WTC11 (cell line): ENCODE results near the gene AKNAD1. TPM values are rescaled to one million over a fixed set of nuclear protein-coding genes. Genes with fewer than 3 reads are reported as not detected.

Source experiments
- ATAC-seq: fragments of 200-7000 bp; cut with Tn5 transposase; 2 replicates; pipeline ENCODE4 v1.10.0; 2021; ENCODE audit warnings: mild to moderate bottlenecking, moderate library complexity
- CTCF ChIA-PET: fragments of 300-600 bp; sonication (Branson Sonifier 250); formaldehyde crosslinking; loops from one replicate; lab custom pipeline; 2021; ENCODE audit warnings: antibody characterized with exemption; lab: Charles Lee
- POLR2A ChIA-PET: fragments of 350-600 bp; sonication (Branson Sonifier 250); formaldehyde crosslinking; loops from one replicate; lab custom pipeline; 2021; ENCODE audit warnings: antibody characterized with exemption; lab: Charles Lee
- DNase-seq: peaks from one replicate; pipeline ENCODE4 v3.0.0; 2021; ENCODE audit warnings: low spot score
- H3K27ac Mint-ChIP-seq: 2 replicates; pipeline ENCODE4 v1.8.0; 2021; ENCODE audit warnings: mixed read lengths
- H3K27me3 Mint-ChIP-seq: 2 replicates; pipeline ENCODE4 v1.8.0; 2021; ENCODE audit warnings: low read depth, mild to moderate bottlenecking, moderate library complexity, mixed read lengths
- H3K36me3 Mint-ChIP-seq: 2 replicates; pipeline ENCODE4 v1.8.0; 2021; ENCODE audit warnings: mixed read lengths
- H3K4me1 Mint-ChIP-seq: 2 replicates; pipeline ENCODE4 v1.8.0; 2022; ENCODE audit warnings: mixed read lengths
- H3K4me3 Mint-ChIP-seq: 2 replicates; pipeline ENCODE4 v1.8.0; 2021; ENCODE audit warnings: mild to moderate bottlenecking, moderate library complexity, mixed read lengths
- H3K9me3 Mint-ChIP-seq: 2 replicates; pipeline ENCODE4 v1.8.0; 2021; ENCODE audit warnings: mixed read lengths
- ATF1 ChIP-seq: sonication (generic); formaldehyde crosslinking; IDR thresholded peaks from 2 replicates; pipeline ENCODE4 v1.8.1; 2023; ENCODE audit warnings: mild to moderate bottlenecking, moderate library complexity, missing genetic modification reagents
- CTCF ChIP-seq: fragments of 200-600 bp; IDR thresholded peaks from 2 replicates; pipeline ENCODE4 v1.8.0; 2022; ENCODE audit warnings: antibody characterized with exemption
- ERG ChIP-seq: fragments of 250-450 bp; sonication (Bioruptor Pico); IDR thresholded peaks from 2 replicates; pipeline ENCODE4 v1.8.0; 2021; ENCODE audit warnings: mild to moderate bottlenecking
- FOXP4 ChIP-seq: sonication (generic); formaldehyde crosslinking; IDR thresholded peaks from 2 replicates; pipeline ENCODE4 v1.8.0; 2022; ENCODE audit warnings: mild to moderate bottlenecking, missing genetic modification reagents
- GABPB1 ChIP-seq: sonication (generic); formaldehyde crosslinking; IDR thresholded peaks from 2 replicates; pipeline ENCODE4 v1.8.1; 2023; ENCODE audit warnings: mild to moderate bottlenecking, missing genetic modification reagents
- IRF1 ChIP-seq: sonication (generic); formaldehyde crosslinking; IDR thresholded peaks from 2 replicates; pipeline ENCODE4 v1.8.0; 2023; ENCODE audit warnings: missing genetic modification reagents
- IRF2 ChIP-seq: sonication (generic); formaldehyde crosslinking; IDR thresholded peaks from 2 replicates; pipeline ENCODE4 v1.8.0; 2022; ENCODE audit warnings: low read depth, missing genetic modification reagents, borderline replicate concordance
- NR2C2 ChIP-seq: sonication (generic); formaldehyde crosslinking; IDR thresholded peaks from 2 replicates; pipeline ENCODE4 v1.8.0; 2022; ENCODE audit warnings: mild to moderate bottlenecking, missing genetic modification reagents
- OVOL2 ChIP-seq: fragments of 250-450 bp; sonication (Bioruptor Pico); IDR thresholded peaks from 2 replicates; pipeline ENCODE4 v1.9.0; 2021; ENCODE audit warnings: mild to moderate bottlenecking, borderline replicate concordance
- TCF7 ChIP-seq: sonication (generic); formaldehyde crosslinking; IDR thresholded peaks from 2 replicates; pipeline ENCODE4 v1.8.0; 2022; ENCODE audit warnings: mild to moderate bottlenecking, low read depth, missing genetic modification reagents, moderate library complexity
- TEAD1 ChIP-seq: sonication (generic); formaldehyde crosslinking; IDR thresholded peaks from 2 replicates; pipeline ENCODE4 v1.8.0; 2022; ENCODE audit warnings: mild to moderate bottlenecking, missing genetic modification reagents
- USF1 ChIP-seq: sonication (generic); formaldehyde crosslinking; IDR thresholded peaks from 2 replicates; pipeline ENCODE4 v1.8.0; 2022; ENCODE audit warnings: mild to moderate bottlenecking, missing genetic modification reagents
- ZNF281 ChIP-seq: sonication (generic); formaldehyde crosslinking; IDR thresholded peaks from 2 replicates; pipeline ENCODE4 v1.8.0; 2023; ENCODE audit warnings: mild to moderate bottlenecking, missing genetic modification reagents
- ZNF317 ChIP-seq: sonication (generic); formaldehyde crosslinking; IDR thresholded peaks from 2 replicates; pipeline ENCODE4 v1.8.1; 2023; ENCODE audit warnings: low read depth, mild to moderate bottlenecking, moderate library complexity, missing genetic modification reagents, borderline replicate concordance
- total RNA-seq: library from RNA; stranded (reverse); gene quantifications from 3 replicates; pipeline ENCODE4 v1.2.3, GENCODE V29; 2021
- TF ChIP-seq, protein P1 (sequence below): sonication (generic); formaldehyde crosslinking; IDR thresholded peaks from 2 replicates; pipeline ENCODE4 v1.8.1; 2023; ENCODE audit warnings: mild to moderate bottlenecking, missing genetic modification reagents, moderate library complexity
- TF ChIP-seq, protein P2 (sequence below): sonication (generic); formaldehyde crosslinking; IDR thresholded peaks from 2 replicates; pipeline ENCODE4 v1.8.0; 2022; ENCODE audit warnings: mild to moderate bottlenecking, missing genetic modification reagents

AKNAD1 gene
- total RNA-seq, 1 experiment from 2014 or later = not detected

- TF ChIP-seq NR2C2 = no peak
- no peak for TF ChIP-seq USF1 (CRISPR knock-in tag)
- TF ChIP-seq IRF1 (CRISPR knock-in tag) = no peak
- no peak for TF ChIP-seq TCF7 (CRISPR knock-in tag)
- TF ChIP-seq, protein P1, sequence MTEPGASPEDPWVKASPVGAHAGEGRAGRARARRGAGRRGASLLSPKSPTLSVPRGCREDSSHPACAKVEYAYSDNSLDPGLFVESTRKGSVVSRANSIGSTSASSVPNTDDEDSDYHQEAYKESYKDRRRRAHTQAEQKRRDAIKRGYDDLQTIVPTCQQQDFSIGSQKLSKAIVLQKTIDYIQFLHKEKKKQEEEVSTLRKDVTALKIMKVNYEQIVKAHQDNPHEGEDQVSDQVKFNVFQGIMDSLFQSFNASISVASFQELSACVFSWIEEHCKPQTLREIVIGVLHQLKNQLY (CRISPR knock-in tag) = no peak
- no peak for TF ChIP-seq OVOL2 (CRISPR knock-in tag)
- no peak for TF ChIP-seq ZNF281
- TF ChIP-seq FOXP4 (CRISPR knock-in tag) = no peak
- no peak for TF ChIP-seq ERG
- TF ChIP-seq ZNF317 = no peak
- TF ChIP-seq GABPB1 = no peak
- TF ChIP-seq IRF2 (CRISPR knock-in tag) = no peak
- TF ChIP-seq TEAD1 (CRISPR knock-in tag) = no peak
- TF ChIP-seq, protein P2, sequence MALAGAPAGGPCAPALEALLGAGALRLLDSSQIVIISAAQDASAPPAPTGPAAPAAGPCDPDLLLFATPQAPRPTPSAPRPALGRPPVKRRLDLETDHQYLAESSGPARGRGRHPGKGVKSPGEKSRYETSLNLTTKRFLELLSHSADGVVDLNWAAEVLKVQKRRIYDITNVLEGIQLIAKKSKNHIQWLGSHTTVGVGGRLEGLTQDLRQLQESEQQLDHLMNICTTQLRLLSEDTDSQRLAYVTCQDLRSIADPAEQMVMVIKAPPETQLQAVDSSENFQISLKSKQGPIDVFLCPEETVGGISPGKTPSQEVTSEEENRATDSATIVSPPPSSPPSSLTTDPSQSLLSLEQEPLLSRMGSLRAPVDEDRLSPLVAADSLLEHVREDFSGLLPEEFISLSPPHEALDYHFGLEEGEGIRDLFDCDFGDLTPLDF (CRISPR knock-in tag) = no peak
- no peak for TF ChIP-seq CTCF
- TF ChIP-seq ATF1 (CRISPR knock-in tag) = no peak
- no peak overlapping the region for H3K27ac Mint-ChIP-seq
- 0 out of 2 replicates have a peak, but pooled peaks cover 6% of the 10 kb centered on the region for H3K4me1 Mint-ChIP-seq
- no peaks in the 10 kb centered on the region for H3K36me3 Mint-ChIP-seq
- H3K4me3 Mint-ChIP-seq = no peak overlapping the region
- ATAC-seq (no peak), DNase-seq (no peak)
- no peaks in the 10 kb centered on the region; the same call in 1 of the 2 replicates for H3K27me3 Mint-ChIP-seq
- CTCF ChIA-PET = no interaction called here
- POLR2A ChIA-PET = no interaction called here
- H3K9me3 Mint-ChIP-seq = no peaks in the 10 kb centered on the region
Measured at GRCh38 chr1:108850929-108851328, 6.0 kb downstream of the AKNAD1 start.
